ENCODE measurements around the gene CRTC3. TPM values are rescaled to one million over a fixed set of nuclear protein-coding genes. Genes with fewer than 3 reads are reported as not detected.
"Not testable (repeated sequence)": the region's sequence is repeated elsewhere in the genome, so short reads cannot be mapped to it uniquely, and the experiment has no call there.

The CRTC3 gene
- total RNA-seq, 2 experiments from 2014 or later, result 24.0 to 25.7 TPM

- ChIA-PET POLR2A (interaction anchor here (0.5 kb wide), 1 partner anchor 36 kb away, joined by 4 read pairs; no protein-coding TSS in a partner anchor), CTCF (no interaction called here)
These were observed 16.3 kb upstream of the CRTC3 start for GRCh38 chr15:90513448-90513847.

- CTCF ChIA-PET, POLR2A ChIA-PET: not testable (repeated sequence)
These were observed 15.8 kb upstream of the CRTC3 start for GRCh38 chr15:90513893-90514292.

DNA sequence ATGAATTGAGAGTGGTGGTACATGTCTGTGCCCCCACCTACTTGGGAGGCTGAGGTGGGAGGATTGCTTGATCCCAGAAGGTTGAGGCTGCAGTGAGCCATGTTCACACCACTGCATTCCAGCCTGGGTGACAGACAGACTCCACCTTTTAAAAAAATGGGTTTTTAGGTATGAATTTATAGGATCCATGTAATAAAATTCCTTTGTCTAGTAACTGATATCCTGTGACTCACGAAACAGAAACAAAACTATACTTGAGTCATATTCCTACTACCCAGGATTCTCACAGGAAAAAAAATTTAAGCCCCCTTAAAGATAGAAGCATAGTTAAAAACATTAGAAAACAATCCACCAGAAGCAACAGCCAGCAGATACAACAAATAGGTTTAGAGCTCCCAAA, 10.0 kb upstream of the CRTC3 start:
- POLR2A ChIA-PET, result no interaction called here

GRCh38 chr15:90520365-90520764, 9.4 kb upstream of the CRTC3 start:
- POLR2A ChIA-PET, result interaction anchor here (0.8 kb wide), 1 partner anchor 11 kb away, joined by 3 read pairs; no protein-coding TSS in a partner anchor

More for the DNA sequence above, 10.0 kb upstream of the CRTC3 start:
- CTCF ChIA-PET, result no interaction called here

DNA sequence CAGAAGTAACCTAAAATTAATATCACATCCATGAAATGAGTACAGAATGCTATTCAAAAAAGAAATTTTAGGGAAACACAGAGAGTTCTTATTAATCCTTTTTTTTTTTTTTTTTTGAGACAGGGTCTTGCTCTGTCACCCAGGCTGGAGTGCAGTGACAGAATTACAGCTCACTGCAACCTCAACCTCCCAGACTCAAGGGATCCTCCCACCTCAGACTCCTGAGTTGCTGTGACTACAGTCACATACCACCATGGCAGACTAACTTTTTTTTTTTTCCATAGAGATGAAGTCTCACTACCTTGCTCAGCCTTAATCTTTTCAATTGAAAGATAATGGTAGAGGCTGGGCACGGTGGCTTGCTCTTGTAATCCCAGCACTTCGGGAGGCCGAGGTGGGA, 6.3 kb upstream of the CRTC3 start:
- POLR2A ChIA-PET, result no interaction called here
- CTCF ChIA-PET, result no interaction called here

More at GRCh38 chr15:90520365-90520764, 9.4 kb upstream of the CRTC3 start:
- CTCF ChIA-PET, result no interaction called here

DNA sequence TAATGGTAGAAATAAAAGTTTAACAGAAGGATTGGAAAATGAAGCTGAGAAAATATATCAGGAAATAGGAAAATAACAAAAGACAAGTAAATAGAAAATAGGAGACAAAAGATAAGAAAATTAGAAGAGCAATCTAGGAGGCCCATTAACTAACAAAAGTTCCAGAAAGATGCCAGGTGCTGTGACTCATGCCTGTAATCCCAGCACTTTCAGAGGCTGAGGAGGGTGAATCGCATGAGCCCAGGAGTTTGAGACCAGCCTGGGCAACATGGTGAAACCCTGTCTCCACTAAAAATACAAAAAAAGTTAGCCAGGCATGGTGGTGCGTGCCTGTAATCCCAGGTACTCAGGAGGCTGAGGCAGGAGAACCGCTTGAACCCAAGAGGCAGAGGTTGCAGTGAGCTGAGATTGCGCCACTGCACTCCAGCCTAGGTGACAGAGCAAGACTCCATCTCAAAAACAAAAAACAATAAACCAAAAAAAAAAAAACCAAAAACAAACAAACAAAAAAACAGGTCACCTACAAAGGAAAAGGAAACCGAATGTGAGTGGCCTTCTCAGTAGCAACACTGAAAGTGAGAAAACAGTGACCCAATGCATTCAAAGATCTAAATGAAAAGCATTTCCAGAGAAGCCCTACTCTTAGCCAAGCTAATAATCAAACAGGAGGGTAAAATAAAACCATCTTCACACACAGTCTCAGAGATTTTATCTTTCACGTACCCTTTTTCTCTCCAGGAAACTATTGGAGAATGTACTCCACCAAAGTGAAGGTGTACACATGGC, 5.5 kb upstream of the CRTC3 start:
- CTCF ChIA-PET, result interaction anchor here (1.4 kb wide), 1 partner anchor 15 kb away, joined by 3 read pairs; no protein-coding TSS in a partner anchor
- POLR2A ChIA-PET, result interaction anchor here (0.6 kb wide), 1 partner anchor 22 kb away, joined by 3 read pairs; no protein-coding TSS in a partner anchor

DNA sequence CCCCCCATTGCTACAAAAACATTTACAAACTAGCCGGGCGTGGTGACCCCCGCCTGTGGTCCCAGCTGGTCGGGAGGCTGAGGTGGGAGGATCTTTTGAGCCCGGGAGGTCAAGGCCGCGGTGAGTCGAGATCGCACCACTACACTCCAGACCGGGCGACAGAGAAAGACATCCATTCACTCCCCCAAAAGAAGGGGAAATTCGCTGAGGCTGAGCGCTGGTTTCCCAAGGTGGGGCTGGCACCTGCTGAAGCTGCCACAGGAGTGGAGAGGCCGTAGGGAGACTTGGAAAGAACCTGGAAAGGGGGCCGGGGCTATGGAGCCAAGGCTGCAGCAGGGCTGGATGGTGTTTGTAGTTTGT, 732 bp upstream of the CRTC3 start:
- ChIA-PET CTCF (interaction anchor here (0.6 kb wide), 2 partner anchors 43 to 88 kb away, joined by 3 to 5 read pairs; no protein-coding TSS in a partner anchor), POLR2A (interaction anchor here (0.6 to 0.7 kb wide), 2 partner anchors 65 to 188 kb away, joined by 3 to 8 read pairs; partner anchors contain the start of gene BLM)

GRCh38 chr15:90530250-90531051, 728 bp downstream of the CRTC3 start:
- CTCF ChIA-PET, result interaction anchor here (1.0 to 1.7 kb wide), 3 partner anchors 10 to 210 kb away, joined by 3 to 4 read pairs (median 3); no protein-coding TSS in a partner anchor
- POLR2A ChIA-PET, result interaction anchor here (0.6 to 1.3 kb wide), 8 partner anchors 9 to 297 kb away, joined by 3 to 6 read pairs (median 3); no protein-coding TSS in a partner anchor

DNA sequence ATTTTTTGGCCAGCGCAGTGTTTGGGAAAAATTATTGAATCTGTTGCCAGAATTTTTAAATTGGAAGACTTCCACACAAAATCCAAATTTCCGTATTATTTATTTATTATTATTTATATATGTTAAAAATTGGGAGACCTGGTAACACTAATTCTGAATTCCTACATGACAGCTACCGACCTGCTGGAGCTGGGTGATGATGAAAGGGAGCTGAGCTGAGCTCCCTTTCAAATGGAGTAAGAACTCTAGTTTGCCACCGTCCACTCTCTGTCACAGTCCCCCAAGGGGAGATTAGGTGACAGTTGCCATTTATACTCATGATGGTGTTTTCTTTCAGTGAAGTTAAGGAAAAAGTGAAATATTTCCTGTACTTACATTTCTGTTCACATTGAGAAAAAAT, 1.4 kb downstream of the CRTC3 start:
- CTCF ChIA-PET, result interaction anchor here (1.0 to 1.7 kb wide), 3 partner anchors 9 to 211 kb away, joined by 3 to 4 read pairs (median 3); no protein-coding TSS in a partner anchor
- POLR2A ChIA-PET, result interaction anchor here (0.6 to 1.3 kb wide), 7 partner anchors 9 to 298 kb away, joined by 3 to 6 read pairs (median 3); no protein-coding TSS in a partner anchor

DNA sequence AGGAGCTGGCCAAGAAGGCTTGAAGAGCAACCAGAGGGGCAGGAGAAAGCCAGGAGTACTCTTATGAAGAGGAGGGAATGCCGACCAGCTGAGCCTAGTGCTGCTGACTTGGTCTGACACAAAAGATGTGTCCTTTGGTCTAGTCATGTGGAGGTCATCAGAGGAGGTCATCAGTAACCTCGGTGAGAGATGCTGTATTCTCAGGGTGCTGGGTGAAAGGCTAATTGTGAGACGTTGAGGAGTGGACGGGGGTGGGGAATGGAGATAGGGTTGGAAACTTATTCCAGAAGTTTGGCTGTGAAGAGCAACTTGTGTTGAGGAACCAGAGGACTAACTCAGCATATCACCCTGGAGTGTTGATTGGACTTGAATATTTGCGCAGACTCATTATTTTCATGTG, 5.5 kb downstream of the CRTC3 start:
- POLR2A ChIA-PET, result interaction anchor here (0.5 kb wide), 1 partner anchor 40 kb away, joined by 3 read pairs; no protein-coding TSS in a partner anchor
- CTCF ChIA-PET, result interaction anchor here (1.2 kb wide), 1 partner anchor 215 kb away, joined by 3 read pairs; no protein-coding TSS in a partner anchor

DNA sequence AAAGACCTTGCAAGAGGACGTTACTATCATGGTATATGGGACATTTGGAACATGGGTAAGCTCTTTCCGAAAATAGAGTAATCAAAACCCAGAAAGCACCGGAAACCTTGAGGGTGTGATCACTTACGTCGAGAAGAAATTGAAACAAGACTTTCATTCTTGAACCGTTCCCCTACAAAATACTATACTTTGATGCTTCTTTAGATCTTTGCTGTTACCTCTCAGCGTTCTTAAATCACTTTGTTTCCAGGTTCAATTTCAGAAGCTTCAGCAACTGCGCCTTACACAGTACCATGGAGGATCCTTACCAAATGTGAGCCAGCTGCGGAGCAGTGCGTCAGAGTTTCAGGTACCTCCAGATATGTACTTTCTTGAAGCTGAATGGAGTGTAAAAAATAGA, 10.1 kb downstream of the CRTC3 start:
- CTCF ChIA-PET, result interaction anchor here (0.6 to 1.4 kb wide), 4 partner anchors 9 to 246 kb away, joined by 3 to 4 read pairs (median 3); no protein-coding TSS in a partner anchor
- POLR2A ChIA-PET, result interaction anchor here (1.5 kb wide), 1 partner anchor 9 kb away, joined by 6 read pairs; no protein-coding TSS in a partner anchor

GRCh38 chr15:90540768-90541167, 11.0 kb downstream of the CRTC3 start:
- ChIA-PET CTCF (no interaction called here), POLR2A (interaction anchor here (1.5 kb wide), 1 partner anchor 10 kb away, joined by 6 read pairs; no protein-coding TSS in a partner anchor)

GRCh38 chr15:90545095-90545494, 15.4 kb downstream of the CRTC3 start:
- ChIA-PET CTCF (no interaction called here), POLR2A (no interaction called here)

DNA sequence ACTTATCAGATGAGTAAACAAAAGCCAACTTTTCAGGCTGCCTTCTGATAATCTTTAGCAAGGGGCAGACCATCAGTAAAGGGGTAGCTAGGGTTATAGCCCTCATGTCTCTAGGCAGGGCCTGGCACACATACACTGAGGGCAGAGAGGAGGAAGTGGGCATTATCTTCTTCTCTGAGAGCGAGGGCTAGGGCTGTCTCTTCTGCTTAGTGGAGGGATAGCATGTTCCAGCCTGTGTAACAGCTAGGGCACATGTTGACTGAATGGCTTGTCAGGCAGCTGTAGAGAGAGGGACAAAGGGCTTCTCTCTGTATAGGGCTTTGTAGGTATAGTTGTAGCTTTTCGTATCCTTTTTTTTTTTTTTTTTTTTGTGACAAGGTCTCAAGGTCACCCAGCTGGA, 17.8 kb downstream of the CRTC3 start:
- CTCF ChIA-PET, result no interaction called here

GRCh38 chr15:90550919-90551318, 21.2 kb downstream of the CRTC3 start:
- POLR2A ChIA-PET, result no interaction called here
- CTCF ChIA-PET, result no interaction called here

More for the DNA sequence above, 17.8 kb downstream of the CRTC3 start:
- POLR2A ChIA-PET, result no interaction called here

DNA sequence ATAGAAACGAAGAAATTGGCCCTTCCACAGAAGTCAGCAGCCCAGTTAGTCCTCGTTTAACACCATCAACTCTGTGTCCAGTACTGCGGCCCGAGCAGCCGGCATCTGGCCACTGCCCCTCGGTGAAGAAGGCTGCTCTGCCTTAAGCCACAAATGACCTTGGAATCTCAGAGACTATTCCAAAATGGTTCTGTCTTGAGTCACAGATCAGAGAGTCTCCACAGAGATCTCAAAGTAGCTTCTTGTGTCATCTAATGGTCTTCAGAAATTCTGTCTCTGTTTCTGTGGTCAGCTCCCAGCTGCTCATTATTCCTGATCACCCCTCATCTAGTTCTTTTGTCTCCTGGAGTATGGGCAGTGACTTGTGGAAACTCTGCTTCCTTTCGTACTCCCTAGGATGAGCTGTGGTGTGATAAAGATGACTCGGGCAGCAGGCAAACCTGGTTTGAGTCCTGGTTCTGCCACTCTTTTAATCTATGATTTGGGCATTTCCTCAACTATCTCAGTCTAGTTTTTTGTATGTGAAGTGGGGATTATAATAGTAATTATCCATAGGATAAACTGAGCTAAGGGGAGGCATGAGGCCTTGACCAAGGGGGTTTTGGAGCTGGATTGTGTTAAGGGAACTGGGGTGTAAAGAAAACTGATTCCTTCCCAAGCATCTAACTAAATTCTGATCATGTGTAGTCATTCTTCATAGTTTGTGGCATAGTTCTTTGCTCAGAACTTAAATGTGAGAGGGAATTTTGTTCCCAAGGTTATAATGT, 22.6 kb downstream of the CRTC3 start:
- ChIA-PET CTCF (no interaction called here), POLR2A (no interaction called here)

DNA sequence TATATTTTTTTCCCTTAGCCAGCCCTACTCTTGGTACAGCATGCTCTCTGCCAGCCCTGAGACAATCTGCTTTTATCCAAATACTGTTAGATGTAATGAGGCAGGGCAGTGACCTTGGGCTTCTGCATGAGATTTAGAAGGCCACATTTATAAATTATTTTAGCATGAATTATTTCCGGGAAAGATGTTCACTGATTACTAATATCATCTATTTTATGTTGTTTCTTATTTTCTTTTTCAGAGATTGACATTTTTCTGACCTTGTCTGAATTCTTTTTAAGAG, 23.1 kb downstream of the CRTC3 start:
- CTCF ChIA-PET, result no interaction called here
- POLR2A ChIA-PET, result no interaction called here

DNA sequence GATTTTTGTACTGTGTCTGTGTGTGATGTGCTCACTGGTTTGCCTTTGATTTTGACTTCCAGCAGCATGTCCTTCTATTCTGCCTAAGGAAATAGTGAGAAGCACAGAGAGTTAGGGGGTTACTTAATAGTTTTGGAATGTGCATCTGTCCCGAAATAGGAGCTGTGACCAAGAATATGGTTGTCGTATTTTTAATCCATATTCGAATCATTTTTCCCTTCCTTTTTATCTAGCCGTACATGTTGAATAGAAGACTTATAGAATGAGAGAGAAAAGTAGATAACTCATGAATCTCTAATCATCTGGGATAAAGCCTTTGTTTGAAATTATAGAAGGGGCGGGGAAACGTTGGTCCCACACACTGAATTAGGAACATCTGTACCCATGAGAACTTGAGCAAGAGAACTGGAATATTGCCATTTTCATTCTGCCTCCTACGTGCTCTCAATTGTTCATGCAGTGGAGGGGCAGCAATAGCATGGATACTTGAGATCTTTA, 23.6 kb downstream of the CRTC3 start:
- ChIA-PET CTCF (no interaction called here), POLR2A (no interaction called here)

Data from activated CD8-positive, alpha-beta memory T cell treated with anti-CD3 and anti-CD28 coated beads for 36 hours (primary cell).